H1 (cell line): ENCODE data around the gene MAPK9. TPM values are rescaled to one million over a fixed set of nuclear protein-coding genes. Genes with fewer than 3 reads are reported as not detected.
"Not testable (repeated sequence)": the region's sequence is repeated elsewhere in the genome, so short reads cannot be mapped to it uniquely, and the experiment has no call there.

Experiments
- CTCF ChIA-PET: fragments of 300-600 bp; sonication (Branson Sonifier 250); formaldehyde crosslinking; loops from one replicate; lab custom pipeline; 2021; ENCODE audit not compliant: partially characterized antibody; lab: Charles Lee
- POLR2A ChIA-PET: fragments of 300-600 bp; sonication (Branson Sonifier 250); formaldehyde crosslinking; loops from one replicate; lab custom pipeline; 2021; ENCODE audit warnings: inconsistent platforms; ENCODE audit not compliant: partially characterized antibody; lab: Charles Lee
- DNase-seq, 2 experiments: peaks; one replicate each; pipeline versions ENCODE4 v3.0.0 to v3.0.0-alpha.2; 2010 to 2022; ENCODE audit warnings: low spot score in 2 of 2, low read depth in 1 of 2, mixed read lengths in 1 of 2
- FAIRE-seq: peaks from 2 replicates; lab custom pipeline; 2011; peaks lifted over from hg19 to GRCh38; lab: Jason Lieb, UNC
- H2AFZ ChIP-seq: 2 replicates; pipeline ENCODE4 v1.8.1; 2012; ENCODE audit warnings: low read length, inconsistent platforms
- H2AK5ac ChIP-seq: 2 replicates; pipeline ENCODE4 v1.6.1; 2013; ENCODE audit warnings: low read depth, low read length
- H2BK120ac ChIP-seq: replicated peaks from 2 replicates; pipeline ENCODE3; 2013; ENCODE audit warnings: low read depth, low read length, inconsistent platforms
- H2BK12ac ChIP-seq: 2 replicates; pipeline ENCODE4 v1.6.1; 2013; ENCODE audit warnings: low read depth, low read length
- H2BK15ac ChIP-seq: 2 replicates; pipeline ENCODE4 v1.6.1; 2013; ENCODE audit warnings: low read length
- H2BK20ac ChIP-seq: 2 replicates; pipeline ENCODE4 v1.6.1; 2013; ENCODE audit warnings: low read length
- H2BK5ac ChIP-seq: 2 replicates; pipeline ENCODE4 v1.6.1; 2013; ENCODE audit warnings: low read depth, low read length
- H3K14ac ChIP-seq: 2 replicates; pipeline ENCODE4 v1.6.1; 2013; ENCODE audit warnings: inconsistent platforms; ENCODE audit not compliant: insufficient read length
- H3K18ac ChIP-seq: 2 replicates; pipeline ENCODE4 v1.6.1; 2013; ENCODE audit warnings: low read length; ENCODE audit errors: extremely low read depth
- H3K23ac ChIP-seq: 2 replicates; pipeline ENCODE4 v1.6.1; 2013; ENCODE audit warnings: inconsistent platforms; ENCODE audit not compliant: insufficient read length
- H3K23me2 ChIP-seq: 2 replicates; pipeline ENCODE4 v1.6.1; 2013; ENCODE audit warnings: low read depth, low read length
- H3K27ac ChIP-seq: 2 replicates; pipeline ENCODE4 v1.6.1; 2011; ENCODE audit warnings: low read depth, low read length, inconsistent platforms
- H3K27me3 ChIP-seq, 4 experiments: replicated peaks in 1 of 4; 1 replicate in 1 of 4; 2 replicates in 3 of 4; pipeline versions ENCODE4 v1.6.1 to v1.8.1; 2011 to 2013; ENCODE audit warnings: low read length in 3 of 4, mild to moderate bottlenecking in 3 of 4, inconsistent platforms in 2 of 4, mixed read lengths in 2 of 4, moderate library complexity in 1 of 4; ENCODE audit not compliant: control insufficient read depth in 3 of 4, insufficient read depth in 3 of 4; ENCODE audit errors: extremely low read depth in 1 of 4
- H3K36me3 ChIP-seq, 4 experiments: 2 replicates each; pipeline versions ENCODE4 v1.6.1 to v1.8.1; 2011 to 2013; ENCODE audit warnings: mild to moderate bottlenecking in 4 of 4, low read length in 3 of 4, moderate library complexity in 2 of 4, control low read depth in 1 of 4, inconsistent platforms in 1 of 4; ENCODE audit not compliant: insufficient read depth in 4 of 4, control insufficient read depth in 2 of 4
- H3K4ac ChIP-seq: replicated peaks from 2 replicates; pipeline ENCODE3; 2013; ENCODE audit warnings: low read length, low read depth, mixed read lengths, inconsistent platforms; ENCODE audit not compliant: insufficient read length
- H3K4me1 ChIP-seq, 4 experiments: replicated peaks in 1 of 4; 1 replicate in 1 of 4; 2 replicates in 3 of 4; pipeline versions ENCODE4 v1.6.1 to v1.8.1; 2011 to 2013; ENCODE audit warnings: low read length in 3 of 4, inconsistent platforms in 2 of 4, mixed read lengths in 1 of 4; ENCODE audit not compliant: insufficient read depth in 4 of 4, control insufficient read depth in 3 of 4
- H3K4me2 ChIP-seq, 2 experiments: 2 replicates each; pipeline versions ENCODE4 v1.6.1 to v1.8.1; 2011 to 2013; ENCODE audit warnings: low read depth in 2 of 2, low read length in 2 of 2, control low read depth in 1 of 2, inconsistent platforms in 1 of 2, mild to moderate bottlenecking in 1 of 2; ENCODE audit not compliant: insufficient read depth in 1 of 2
- H3K4me3 ChIP-seq, 4 experiments: fragments of 200-600, 300-600 bp in 1 of 4; sonication (generic), shearing (Covaris generic), sonication (Bioruptor Twin) in 1 of 4; 2 replicates each; pipeline versions ENCODE4 v1.5.1 to v1.8.1; 2011 to 2016; ENCODE audit warnings: low read length in 4 of 4, low read depth in 3 of 4, control low read depth in 2 of 4, inconsistent platforms in 2 of 4, mild to moderate bottlenecking in 2 of 4, mixed read lengths in 1 of 4, moderate library complexity in 1 of 4; ENCODE audit not compliant: insufficient read depth in 2 of 4; ENCODE audit errors: extremely low read depth in 1 of 4
- H3K56ac ChIP-seq: replicated peaks from 2 replicates; pipeline ENCODE3; 2013; ENCODE audit warnings: low read depth, mild to moderate bottlenecking, mixed read lengths, low read length, inconsistent platforms; ENCODE audit not compliant: insufficient read length
- H3K79me1 ChIP-seq: 2 replicates; pipeline ENCODE4 v1.6.1; 2013; ENCODE audit warnings: low read depth, low read length, control low read depth
- H3K79me2 ChIP-seq, 2 experiments: 2 replicates each; pipeline versions ENCODE4 v1.6.1 to v1.8.1; 2012 to 2013; ENCODE audit warnings: low read length in 2 of 2, mild to moderate bottlenecking in 2 of 2, inconsistent platforms in 1 of 2; ENCODE audit not compliant: insufficient read depth in 2 of 2, control insufficient read depth in 1 of 2
- H3K9ac ChIP-seq, 4 experiments: replicated peaks in 1 of 4; 1 replicate in 1 of 4; 2 replicates in 3 of 4; pipeline versions ENCODE4 v1.6.1 to v1.8.1; 2011 to 2013; ENCODE audit warnings: low read depth in 3 of 4, low read length in 3 of 4, control low read depth in 2 of 4, mild to moderate bottlenecking in 2 of 4, moderate library complexity in 2 of 4, inconsistent platforms in 1 of 4; ENCODE audit errors: extremely low read depth in 1 of 4
- H3K9me3 ChIP-seq, 2 experiments: 2 replicates each; pipeline versions ENCODE4 v1.6.1 to v1.8.1; 2012 to 2013; ENCODE audit warnings: mild to moderate bottlenecking in 2 of 2, moderate library complexity in 2 of 2, control low read depth in 1 of 2, inconsistent platforms in 1 of 2, low read depth in 1 of 2, low read length in 1 of 2, mixed read lengths in 1 of 2; ENCODE audit not compliant: insufficient read depth in 2 of 2
- H4K20me1 ChIP-seq, 2 experiments: replicated peaks in 1 of 2; 2 replicates each; pipeline versions ENCODE3 to v1.8.1; 2011 to 2013; ENCODE audit warnings: inconsistent platforms in 2 of 2, low read length in 2 of 2, mild to moderate bottlenecking in 1 of 2; ENCODE audit not compliant: insufficient read depth in 2 of 2, control insufficient read depth in 1 of 2
- H4K5ac ChIP-seq: 2 replicates; pipeline ENCODE4 v1.6.1; 2013; ENCODE audit warnings: low read length, low read depth, mixed read lengths, inconsistent platforms; ENCODE audit not compliant: insufficient read length
- H4K8ac ChIP-seq: 2 replicates; pipeline ENCODE4 v1.8.0; 2013; ENCODE audit warnings: mild to moderate bottlenecking, moderate library complexity, low read length, inconsistent platforms; ENCODE audit not compliant: insufficient read depth; ENCODE audit errors: extremely low read depth
- H4K91ac ChIP-seq: replicated peaks from 2 replicates; pipeline ENCODE3; 2013; ENCODE audit warnings: low read length, mixed read lengths, inconsistent platforms; ENCODE audit not compliant: insufficient read length
- WGBS, 2 experiments: shearing (Covaris generic) in 1 of 2; methylation state at CpG; one replicate each; pipeline versions ENCODE4 v1.1.6 to v1.1.7; 2013 to 2015; ENCODE audit warnings: low lambda C conversion rate in 2 of 2, mixed read lengths in 2 of 2, inconsistent platforms in 1 of 2, low coverage in 1 of 2, missing lambda C conversion rate in 1 of 2; ENCODE audit not compliant: insufficient replicate concordance in 2 of 2, insufficient coverage in 1 of 2, insufficient read length in 1 of 2; ENCODE audit errors: extremely low coverage in 1 of 2, missing lambda C conversion rate in 1 of 2; 5-methylcytosine and 5-hydroxymethylcytosine counted together
- polyA plus RNA-seq, 7 experiments: library from polyadenylated mRNA; depleted of rRNA in 3 of 7; stranded (reverse) in 5 of 7; unstranded in 2 of 7; fragments of >200 nt in 5 of 7; fragments of 200-250 nt in 2 of 7; gene quantifications; 1 replicate in 5 of 7; 2 replicates in 1 of 7; 4 replicates in 1 of 7; pipeline versions ENCODE4 v1.2.1 to v1.2.3, GENCODE V29; 2011 to 2013; ENCODE audit warnings: missing spikeins in 2 of 7, mixed read lengths in 2 of 7
- total RNA-seq: library from RNA; stranded (reverse); fragmentation: NEBNext Ultra II Directional; extraction: Animal tissue kit (Norgen Biotek cat#: 25700); gene quantifications from 2 replicates; pipeline ENCODE4 v1.2.1, GENCODE V29; 2021

MAPK9 gene
- total and polyA plus RNA-seq, 2 of the 8 experiments (the other 6 are each of a cell fraction or from before 2014, with no cell fraction given) = 22.3 to 43.7 TPM

- H3K79me1 ChIP-seq, H3K9ac ChIP-seq, H4K8ac ChIP-seq, H3K4ac ChIP-seq, H3K14ac ChIP-seq, H3K56ac ChIP-seq, DNase-seq, H2BK20ac ChIP-seq, H3K27ac ChIP-seq, H4K5ac ChIP-seq, H2BK120ac ChIP-seq, H3K4me3 ChIP-seq, H4K91ac ChIP-seq, H3K23ac ChIP-seq, H4K20me1 ChIP-seq, H3K27me3 ChIP-seq, H3K79me2 ChIP-seq, H2BK15ac ChIP-seq, H3K18ac ChIP-seq, H2BK12ac ChIP-seq, POLR2A ChIA-PET, H2BK5ac ChIP-seq, FAIRE-seq, H3K9me3 ChIP-seq, H3K4me1 ChIP-seq, H3K4me2 ChIP-seq, H2AFZ ChIP-seq, H2AK5ac ChIP-seq, H3K23me2 ChIP-seq: not testable (repeated sequence)
- peaks cover 8 to 33% (median 27%) of the 10 kb centered on the region in 4 experiments for H3K36me3 ChIP-seq
- CTCF ChIA-PET = interaction anchor here (3.2 kb wide), 1 partner anchor 172 kb away, joined by 11 read pairs; no protein-coding TSS in a partner anchor
- WGBS, 2 experiments = 87% methylated on average over 12 of the region's 14 CpGs; no CpG with 5 or more reads in 1 of the 2 experiments
Measured at GRCh38 chr5:180299014-180299413, 7.1 kb upstream of the MAPK9 start.
